Thyroid gland (tissue), 4 donors: ENCODE data around the gene CWC27. TPM values are rescaled to one million over a fixed set of nuclear protein-coding genes. Genes with fewer than 3 reads are reported as not detected.

Experiments used
- DNase-seq, 2 donors: peaks; one replicate each; pipeline ENCODE4 v3.0.0-alpha.2; 2019
- H3K27ac ChIP-seq, 3 donors: fragments of 200-600 bp; sonication (generic); 1 replicate in 2 of 3; 2 replicates in 1 of 3; pipeline ENCODE4 v1.5.1; 2016 to 2019; ENCODE audit warnings: mild to moderate bottlenecking in 1 of 3, moderate library complexity in 1 of 3
- H3K27me3 ChIP-seq: fragments of 200-600 bp; sonication (generic); one replicate; pipeline ENCODE4 v1.5.1; 2019
- H3K36me3 ChIP-seq, 2 donors: fragments of 200-600 bp; sonication (generic); one replicate each; pipeline ENCODE4 v1.5.1; 2016 to 2019
- H3K4me1 ChIP-seq, 2 donors: fragments of 200-600 bp; sonication (generic); one replicate each; pipeline ENCODE4 v1.5.1; 2017 to 2019
- H3K4me3 ChIP-seq, 3 donors: fragments of 200-600 bp; sonication (generic); replicated peaks in 1 of 3; 1 replicate in 2 of 3; 2 replicates in 1 of 3; pipeline ENCODE4 v1.5.1; 2016; ENCODE audit warnings: mild to moderate bottlenecking in 1 of 3
- H3K9me3 ChIP-seq: fragments of 200-600 bp; sonication (generic); one replicate; pipeline ENCODE4 v1.5.1; 2017
- POLR2A ChIP-seq, 2 donors: fragments of 450-650 bp; IDR thresholded peaks; one replicate each; pipeline ENCODE4 v1.6.1; 2017; ENCODE audit warnings: antibody characterized with exemption in 2 of 2, mild to moderate bottlenecking in 2 of 2, moderate library complexity in 1 of 2
- WGBS, 2 donors: methylation state at CpG; one replicate each; pipeline ENCODE4 v1.1.5; 2017; 5-methylcytosine and 5-hydroxymethylcytosine counted together
- intact Hi-C: fragments of 100-400 bp; cut with DNase I; formaldehyde crosslinking; loops from one replicate; pipeline ENCODE4 v1.15.1; 2023
- total RNA-seq, 4 donors: library from RNA; depleted of rRNA; stranded (reverse); fragments of >200 nt; gene quantifications; one replicate each; pipeline ENCODE4 v1.2.3, GENCODE V29; 2016
- TF ChIP-seq, protein P1 (sequence below), 6 experiments: fragments of 200-600 bp in 3 of 6; fragments of 450-650 bp in 3 of 6; sonication (generic) in 3 of 6; IDR thresholded peaks; one replicate each; pipeline ENCODE4 v1.5.1; 2016 to 2019; ENCODE audit warnings: antibody characterized with exemption in 6 of 6, mild to moderate bottlenecking in 2 of 6, inconsistent platforms in 1 of 6, moderate library complexity in 1 of 6

Gene CWC27
- total RNA-seq, 4 donors from 2014 or later, result 15.0 to 24.3 (median 16.7) TPM

DNA sequence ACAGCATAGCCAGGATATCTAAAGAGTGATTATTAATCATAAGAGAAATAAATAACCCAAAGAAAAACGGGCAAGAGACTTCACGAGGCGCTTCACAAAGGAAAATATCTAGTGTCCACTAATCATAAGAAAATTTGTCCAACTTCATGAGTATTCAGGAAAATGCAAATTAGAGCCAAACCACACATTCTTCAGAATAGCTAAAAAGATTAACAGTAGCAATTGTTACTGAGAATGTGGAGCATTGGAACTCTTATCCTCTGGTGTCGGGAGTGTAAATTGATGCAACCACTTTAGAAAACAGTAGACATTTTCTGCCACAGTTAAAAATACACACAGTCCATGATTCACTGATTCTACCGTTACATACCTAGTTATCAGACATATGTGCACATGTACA, 145.7 kb downstream of the CWC27 start:
- WGBS, 2 donors, result 92 to 96% methylated on average over 5 of the region's 5 CpGs
- H3K4me3 ChIP-seq, result no peak overlapping the region
- no peaks in the 10 kb centered on the region for H3K4me1 ChIP-seq
- DNase-seq, result no peak
- no peaks in the 10 kb centered on the region for H3K27me3 ChIP-seq
- H3K36me3 ChIP-seq, result no peaks in the 10 kb centered on the region
- intact Hi-C loops, result no loop called here
- H3K9me3 ChIP-seq, result no peaks in the 10 kb centered on the region
- TF ChIP-seq, protein P1, sequence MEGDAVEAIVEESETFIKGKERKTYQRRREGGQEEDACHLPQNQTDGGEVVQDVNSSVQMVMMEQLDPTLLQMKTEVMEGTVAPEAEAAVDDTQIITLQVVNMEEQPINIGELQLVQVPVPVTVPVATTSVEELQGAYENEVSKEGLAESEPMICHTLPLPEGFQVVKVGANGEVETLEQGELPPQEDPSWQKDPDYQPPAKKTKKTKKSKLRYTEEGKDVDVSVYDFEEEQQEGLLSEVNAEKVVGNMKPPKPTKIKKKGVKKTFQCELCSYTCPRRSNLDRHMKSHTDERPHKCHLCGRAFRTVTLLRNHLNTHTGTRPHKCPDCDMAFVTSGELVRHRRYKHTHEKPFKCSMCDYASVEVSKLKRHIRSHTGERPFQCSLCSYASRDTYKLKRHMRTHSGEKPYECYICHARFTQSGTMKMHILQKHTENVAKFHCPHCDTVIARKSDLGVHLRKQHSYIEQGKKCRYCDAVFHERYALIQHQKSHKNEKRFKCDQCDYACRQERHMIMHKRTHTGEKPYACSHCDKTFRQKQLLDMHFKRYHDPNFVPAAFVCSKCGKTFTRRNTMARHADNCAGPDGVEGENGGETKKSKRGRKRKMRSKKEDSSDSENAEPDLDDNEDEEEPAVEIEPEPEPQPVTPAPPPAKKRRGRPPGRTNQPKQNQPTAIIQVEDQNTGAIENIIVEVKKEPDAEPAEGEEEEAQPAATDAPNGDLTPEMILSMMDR (IDR thresholded peaks at IDR 0.05), result no peak
- TF ChIP-seq POLR2A (IDR thresholded peaks at IDR 0.05), result no peak
- H3K27ac ChIP-seq, result no peak overlapping the region

DNA sequence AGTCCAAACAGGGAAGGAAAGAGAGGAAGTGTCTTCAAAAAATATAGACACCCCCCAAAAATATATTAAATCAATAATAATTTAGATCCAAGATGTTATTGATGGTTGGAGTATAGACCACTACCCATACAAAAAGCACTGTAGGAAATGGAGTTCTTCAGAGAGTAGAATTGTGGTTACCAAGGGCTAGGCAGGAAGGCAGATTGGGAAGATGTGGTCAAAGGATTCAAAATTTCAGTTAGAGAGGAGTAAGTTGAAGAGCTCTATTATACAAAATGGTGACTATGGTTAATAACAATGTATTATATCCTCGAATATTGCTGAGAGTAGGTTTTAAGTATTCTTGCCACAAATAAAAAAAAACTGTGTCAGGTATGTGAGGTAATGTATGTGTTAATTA, 149.4 kb downstream of the CWC27 start:
- H3K9me3 ChIP-seq, result no peaks in the 10 kb centered on the region
- DNase-seq, result no peak
- TF ChIP-seq, protein P1 (IDR thresholded peaks at IDR 0.05), result no peak
- no peak for TF ChIP-seq POLR2A (IDR thresholded peaks at IDR 0.05)
- no peak overlapping the region for H3K27ac ChIP-seq
- intact Hi-C loops, result no loop called here
- no peaks in the 10 kb centered on the region for H3K27me3 ChIP-seq
- H3K4me3 ChIP-seq, result no peak overlapping the region
- no peaks in the 10 kb centered on the region for H3K4me1 ChIP-seq
- 93 to 99% methylated on average over 1 of the region's 1 CpG for WGBS, 2 donors
- no peaks in the 10 kb centered on the region for H3K36me3 ChIP-seq

GRCh38 chr5:64921386-64921785, 152.7 kb downstream of the CWC27 start:
- 94 to 99% methylated on average over 2 of the region's 2 CpGs for WGBS, 2 donors
- no peak overlapping the region for H3K4me3 ChIP-seq
- TF ChIP-seq POLR2A (IDR thresholded peaks at IDR 0.05), result no peak
- TF ChIP-seq, protein P1 (IDR thresholded peaks at IDR 0.05), result no peak
- H3K27me3 ChIP-seq, result no peaks in the 10 kb centered on the region
- DNase-seq, result no peak
- H3K36me3 ChIP-seq, result no peaks in the 10 kb centered on the region
- no peaks in the 10 kb centered on the region for H3K9me3 ChIP-seq
- H3K27ac ChIP-seq, result no peak overlapping the region
- intact Hi-C loops, result no loop called here
- H3K4me1 ChIP-seq, result no peaks in the 10 kb centered on the region

- 89% methylated on average over 6 of the region's 6 CpGs for WGBS, 2 donors
- no peaks in the 10 kb centered on the region for H3K4me1 ChIP-seq
- TF ChIP-seq POLR2A (IDR thresholded peaks at IDR 0.05), result no peak
- TF ChIP-seq, protein P1 (IDR thresholded peaks at IDR 0.05), result no peak
- no peak for DNase-seq
- intact Hi-C loops, result no loop called here
- H3K27me3 ChIP-seq, result no peaks in the 10 kb centered on the region
- no peaks in the 10 kb centered on the region for H3K36me3 ChIP-seq
- H3K9me3 ChIP-seq, result no peaks in the 10 kb centered on the region
- H3K27ac ChIP-seq, result no peak overlapping the region
- H3K4me3 ChIP-seq, result no peak overlapping the region
Observed at GRCh38 chr5:64923151-64923685, 154.5 kb downstream of the CWC27 start.

DNA sequence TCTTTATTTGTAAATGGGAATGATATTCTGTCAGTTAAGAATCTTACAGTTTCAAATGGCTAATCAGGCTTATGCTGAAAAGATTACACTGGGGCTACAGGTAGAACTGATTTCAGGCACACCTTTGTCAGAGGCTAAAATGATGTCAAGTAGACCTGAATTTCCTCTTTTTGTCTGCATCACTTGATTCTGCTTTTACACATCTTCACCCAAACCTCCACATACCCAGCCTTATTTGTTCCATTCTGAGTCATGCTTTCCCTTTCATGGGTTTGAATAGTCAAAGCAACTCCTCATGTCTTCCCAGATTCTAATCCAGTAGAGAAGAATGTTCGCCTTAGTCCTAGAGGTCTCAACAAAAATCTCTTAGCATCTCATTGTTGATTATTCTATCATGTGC, 156.4 kb downstream of the CWC27 start:
- TF ChIP-seq POLR2A (IDR thresholded peaks at IDR 0.05), result no peak
- TF ChIP-seq, protein P1 (IDR thresholded peaks at IDR 0.05), result no peak
- Histone ChIP-seq H3K36me3 (no peaks in the 10 kb centered on the region), H3K4me3 (no peak overlapping the region), H3K27me3 (no peaks in the 10 kb centered on the region), H3K4me1 (no peaks in the 10 kb centered on the region), H3K27ac (no peak overlapping the region), H3K9me3 (no peaks in the 10 kb centered on the region)
- intact Hi-C loops, result no loop called here
- 97 to 98% methylated on average over 1 of the region's 1 CpG for WGBS, 2 donors
- DNase-seq, result no peak
